Measurements from ENCODE around the gene DUSP1. TPM values are rescaled to one million over a fixed set of nuclear protein-coding genes. Genes with fewer than 3 reads are reported as not detected.
A peak's percentile ranks its signal among the peaks of the same experiment; 100 is the strongest.

The DUSP1 gene
- total and polyA plus RNA-seq, 9 of the 15 experiments (the other 6 are each of a cell fraction or from before 2014, with no cell fraction given), result 2.1 to 14.2 (median 8.5) TPM

DNA sequence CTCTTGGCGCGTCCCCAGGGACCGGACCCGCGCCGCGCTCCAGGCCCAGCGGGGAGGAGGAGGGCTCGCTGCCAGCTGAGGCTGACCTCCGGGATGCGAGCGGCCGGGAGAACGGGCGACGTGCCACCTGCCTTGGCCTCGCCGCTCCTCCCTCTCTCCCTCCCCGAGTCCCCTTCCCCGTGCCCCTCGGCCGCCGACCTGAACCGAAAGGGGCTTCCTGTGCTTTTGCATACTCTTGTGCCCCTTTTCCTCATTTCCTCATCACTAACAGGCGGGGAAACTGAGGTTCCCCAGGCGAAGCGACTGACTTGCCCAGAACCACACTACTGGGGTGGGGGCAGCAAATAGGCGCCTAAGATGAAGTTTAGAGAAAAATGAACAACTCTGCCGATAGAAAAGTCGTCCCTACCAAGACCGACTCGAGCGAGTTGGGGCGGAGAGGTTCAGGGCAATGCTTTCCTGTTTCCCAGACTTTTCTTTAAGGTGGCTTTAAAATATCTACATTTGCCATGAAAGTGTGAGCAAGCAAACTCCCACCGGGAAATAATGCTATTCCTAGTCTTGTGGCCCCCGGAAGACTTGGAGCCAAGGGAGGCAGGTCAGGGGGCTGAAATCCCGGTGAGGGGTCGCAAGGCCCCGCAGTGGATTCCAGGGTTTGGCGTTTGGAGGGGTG, 580 bp upstream of the DUSP1 start (continued):
- no peak for TF ChIP-seq WHSC1 (IDR thresholded peaks at IDR 0.05; ENCODE audit: low read length)
- TF ChIP-seq, protein P1, sequence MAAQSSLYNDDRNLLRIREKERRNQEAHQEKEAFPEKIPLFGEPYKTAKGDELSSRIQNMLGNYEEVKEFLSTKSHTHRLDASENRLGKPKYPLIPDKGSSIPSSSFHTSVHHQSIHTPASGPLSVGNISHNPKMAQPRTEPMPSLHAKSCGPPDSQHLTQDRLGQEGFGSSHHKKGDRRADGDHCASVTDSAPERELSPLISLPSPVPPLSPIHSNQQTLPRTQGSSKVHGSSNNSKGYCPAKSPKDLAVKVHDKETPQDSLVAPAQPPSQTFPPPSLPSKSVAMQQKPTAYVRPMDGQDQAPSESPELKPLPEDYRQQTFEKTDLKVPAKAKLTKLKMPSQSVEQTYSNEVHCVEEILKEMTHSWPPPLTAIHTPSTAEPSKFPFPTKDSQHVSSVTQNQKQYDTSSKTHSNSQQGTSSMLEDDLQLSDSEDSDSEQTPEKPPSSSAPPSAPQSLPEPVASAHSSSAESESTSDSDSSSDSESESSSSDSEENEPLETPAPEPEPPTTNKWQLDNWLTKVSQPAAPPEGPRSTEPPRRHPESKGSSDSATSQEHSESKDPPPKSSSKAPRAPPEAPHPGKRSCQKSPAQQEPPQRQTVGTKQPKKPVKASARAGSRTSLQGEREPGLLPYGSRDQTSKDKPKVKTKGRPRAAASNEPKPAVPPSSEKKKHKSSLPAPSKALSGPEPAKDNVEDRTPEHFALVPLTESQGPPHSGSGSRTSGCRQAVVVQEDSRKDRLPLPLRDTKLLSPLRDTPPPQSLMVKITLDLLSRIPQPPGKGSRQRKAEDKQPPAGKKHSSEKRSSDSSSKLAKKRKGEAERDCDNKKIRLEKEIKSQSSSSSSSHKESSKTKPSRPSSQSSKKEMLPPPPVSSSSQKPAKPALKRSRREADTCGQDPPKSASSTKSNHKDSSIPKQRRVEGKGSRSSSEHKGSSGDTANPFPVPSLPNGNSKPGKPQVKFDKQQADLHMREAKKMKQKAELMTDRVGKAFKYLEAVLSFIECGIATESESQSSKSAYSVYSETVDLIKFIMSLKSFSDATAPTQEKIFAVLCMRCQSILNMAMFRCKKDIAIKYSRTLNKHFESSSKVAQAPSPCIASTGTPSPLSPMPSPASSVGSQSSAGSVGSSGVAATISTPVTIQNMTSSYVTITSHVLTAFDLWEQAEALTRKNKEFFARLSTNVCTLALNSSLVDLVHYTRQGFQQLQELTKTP (IDR thresholded peaks at IDR 0.05; ENCODE audit: low read depth in 1 of 2, partially characterized antibody in 2 of 2), result peak in 1 of 2 experiments; percentile 15
- TF ChIP-seq, protein P2, sequence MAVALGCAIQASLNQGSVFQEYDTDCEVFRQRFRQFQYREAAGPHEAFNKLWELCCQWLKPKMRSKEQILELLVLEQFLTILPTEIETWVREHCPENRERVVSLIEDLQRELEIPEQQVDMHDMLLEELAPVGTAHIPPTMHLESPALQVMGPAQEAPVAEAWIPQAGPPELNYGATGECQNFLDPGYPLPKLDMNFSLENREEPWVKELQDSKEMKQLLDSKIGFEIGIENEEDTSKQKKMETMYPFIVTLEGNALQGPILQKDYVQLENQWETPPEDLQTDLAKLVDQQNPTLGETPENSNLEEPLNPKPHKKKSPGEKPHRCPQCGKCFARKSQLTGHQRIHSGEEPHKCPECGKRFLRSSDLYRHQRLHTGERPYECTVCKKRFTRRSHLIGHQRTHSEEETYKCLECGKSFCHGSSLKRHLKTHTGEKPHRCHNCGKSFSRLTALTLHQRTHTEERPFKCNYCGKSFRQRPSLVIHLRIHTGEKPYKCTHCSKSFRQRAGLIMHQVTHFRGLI (CRISPR knock-in tag; IDR thresholded peaks at IDR 0.05), result no peak
- TF ChIP-seq TCF7L2 (IDR thresholded peaks at IDR 0.05; ENCODE audit: low read depth, low read length), result no peak
- TF ChIP-seq ZFP36 (IDR thresholded peaks at IDR 0.05; ENCODE audit: low read depth, low read length, partially characterized antibody), result no peak
- no peak for TF ChIP-seq KLF6 (CRISPR knock-in tag; IDR thresholded peaks at IDR 0.05; ENCODE audit: borderline replicate concordance)
- TF ChIP-seq FOXK1 (CRISPR knock-in tag; IDR thresholded peaks at IDR 0.05; ENCODE audit: borderline replicate concordance), result no peak
- peak; percentile 75 for TF ChIP-seq ZNF584 (CRISPR knock-in tag; IDR thresholded peaks at IDR 0.05; ENCODE audit: low read depth)
- peak; percentile 64 for TF ChIP-seq HNRNPK (IDR thresholded peaks at IDR 0.05; ENCODE audit: low read depth, low read length, poor library complexity, severe bottlenecking)
- TF ChIP-seq, protein P3, sequence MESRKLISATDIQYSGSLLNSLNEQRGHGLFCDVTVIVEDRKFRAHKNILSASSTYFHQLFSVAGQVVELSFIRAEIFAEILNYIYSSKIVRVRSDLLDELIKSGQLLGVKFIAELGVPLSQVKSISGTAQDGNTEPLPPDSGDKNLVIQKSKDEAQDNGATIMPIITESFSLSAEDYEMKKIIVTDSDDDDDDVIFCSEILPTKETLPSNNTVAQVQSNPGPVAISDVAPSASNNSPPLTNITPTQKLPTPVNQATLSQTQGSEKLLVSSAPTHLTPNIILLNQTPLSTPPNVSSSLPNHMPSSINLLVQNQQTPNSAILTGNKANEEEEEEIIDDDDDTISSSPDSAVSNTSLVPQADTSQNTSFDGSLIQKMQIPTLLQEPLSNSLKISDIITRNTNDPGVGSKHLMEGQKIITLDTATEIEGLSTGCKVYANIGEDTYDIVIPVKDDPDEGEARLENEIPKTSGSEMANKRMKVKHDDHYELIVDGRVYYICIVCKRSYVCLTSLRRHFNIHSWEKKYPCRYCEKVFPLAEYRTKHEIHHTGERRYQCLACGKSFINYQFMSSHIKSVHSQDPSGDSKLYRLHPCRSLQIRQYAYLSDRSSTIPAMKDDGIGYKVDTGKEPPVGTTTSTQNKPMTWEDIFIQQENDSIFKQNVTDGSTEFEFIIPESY (CRISPR knock-in tag; IDR thresholded peaks at IDR 0.05), result 0 out of 2 replicates have a peak, but pooled peaks have one; percentile 14
